Astrocyte (in vitro differentiated cells and primary cell): ENCODE data around the gene PRAF2.

Experiments
- EZH2 ChIP-seq: IDR thresholded peaks from 2 replicates; pipeline ENCODE4 v1.6.1; 2012; ENCODE audit warnings: mild to moderate bottlenecking, low read length, inconsistent platforms; ENCODE audit not compliant: insufficient read depth
- TF ChIP-seq, protein P1 (sequence below): IDR thresholded peaks from 2 replicates; pipeline ENCODE4 v1.5.1; 2011; ENCODE audit warnings: low read depth, mild to moderate bottlenecking, inconsistent platforms, low read length, moderate library complexity; ENCODE audit not compliant: insufficient read depth

GRCh38 chrX:49079489-49080428 is 6.0 kb upstream of the PRAF2 start, which contains the start of gene WDR45:
- TF ChIP-seq, protein P1, sequence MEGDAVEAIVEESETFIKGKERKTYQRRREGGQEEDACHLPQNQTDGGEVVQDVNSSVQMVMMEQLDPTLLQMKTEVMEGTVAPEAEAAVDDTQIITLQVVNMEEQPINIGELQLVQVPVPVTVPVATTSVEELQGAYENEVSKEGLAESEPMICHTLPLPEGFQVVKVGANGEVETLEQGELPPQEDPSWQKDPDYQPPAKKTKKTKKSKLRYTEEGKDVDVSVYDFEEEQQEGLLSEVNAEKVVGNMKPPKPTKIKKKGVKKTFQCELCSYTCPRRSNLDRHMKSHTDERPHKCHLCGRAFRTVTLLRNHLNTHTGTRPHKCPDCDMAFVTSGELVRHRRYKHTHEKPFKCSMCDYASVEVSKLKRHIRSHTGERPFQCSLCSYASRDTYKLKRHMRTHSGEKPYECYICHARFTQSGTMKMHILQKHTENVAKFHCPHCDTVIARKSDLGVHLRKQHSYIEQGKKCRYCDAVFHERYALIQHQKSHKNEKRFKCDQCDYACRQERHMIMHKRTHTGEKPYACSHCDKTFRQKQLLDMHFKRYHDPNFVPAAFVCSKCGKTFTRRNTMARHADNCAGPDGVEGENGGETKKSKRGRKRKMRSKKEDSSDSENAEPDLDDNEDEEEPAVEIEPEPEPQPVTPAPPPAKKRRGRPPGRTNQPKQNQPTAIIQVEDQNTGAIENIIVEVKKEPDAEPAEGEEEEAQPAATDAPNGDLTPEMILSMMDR = no peak
- no peak for TF ChIP-seq EZH2
